ENCODE measurements around the gene HHAT.

Gene HHAT

GRCh38 chr1:210635108-210635507 lies 306.4 kb downstream of the HHAT start:
- Histone ChIP-seq H3K27ac (ENCODE audit: insufficient read depth, low read length, poor library complexity, severe bottlenecking) (no peak overlapping the region), H3K36me3 (ENCODE audit: control insufficient read depth, insufficient read depth, low read length) (no peaks in the 10 kb centered on the region), H3K9me3 (ENCODE audit: control insufficient read depth, low read length) (no peaks in the 10 kb centered on the region), H3K4me1 (ENCODE audit: control insufficient read depth, insufficient read depth, low read length, poor library complexity, severe bottlenecking) (no peaks in the 10 kb centered on the region), H3K27me3 (replicated peaks; ENCODE audit: control insufficient read depth, insufficient read depth, low read length, poor library complexity, severe bottlenecking) (no peaks in the 10 kb centered on the region), H3K4me3 (ENCODE audit: insufficient read depth, low read depth, low read length, poor library complexity, severe bottlenecking) (no peak overlapping the region)
- no peak for DNase-seq

GRCh38 chr1:210641582-210641981 lies 312.9 kb downstream of the HHAT start:
- Histone ChIP-seq H3K27me3 (replicated peaks; ENCODE audit: control insufficient read depth, insufficient read depth, low read length, poor library complexity, severe bottlenecking) (no peaks in the 10 kb centered on the region), H3K27ac (ENCODE audit: insufficient read depth, low read length, poor library complexity, severe bottlenecking) (no peak overlapping the region), H3K4me3 (ENCODE audit: insufficient read depth, low read depth, low read length, poor library complexity, severe bottlenecking) (no peak overlapping the region), H3K4me1 (ENCODE audit: control insufficient read depth, insufficient read depth, low read length, poor library complexity, severe bottlenecking) (no peaks in the 10 kb centered on the region), H3K9me3 (ENCODE audit: control insufficient read depth, low read length) (no peaks in the 10 kb centered on the region), H3K36me3 (ENCODE audit: control insufficient read depth, insufficient read depth, low read length) (no peaks in the 10 kb centered on the region)
- DNase-seq, result no peak

DNA sequence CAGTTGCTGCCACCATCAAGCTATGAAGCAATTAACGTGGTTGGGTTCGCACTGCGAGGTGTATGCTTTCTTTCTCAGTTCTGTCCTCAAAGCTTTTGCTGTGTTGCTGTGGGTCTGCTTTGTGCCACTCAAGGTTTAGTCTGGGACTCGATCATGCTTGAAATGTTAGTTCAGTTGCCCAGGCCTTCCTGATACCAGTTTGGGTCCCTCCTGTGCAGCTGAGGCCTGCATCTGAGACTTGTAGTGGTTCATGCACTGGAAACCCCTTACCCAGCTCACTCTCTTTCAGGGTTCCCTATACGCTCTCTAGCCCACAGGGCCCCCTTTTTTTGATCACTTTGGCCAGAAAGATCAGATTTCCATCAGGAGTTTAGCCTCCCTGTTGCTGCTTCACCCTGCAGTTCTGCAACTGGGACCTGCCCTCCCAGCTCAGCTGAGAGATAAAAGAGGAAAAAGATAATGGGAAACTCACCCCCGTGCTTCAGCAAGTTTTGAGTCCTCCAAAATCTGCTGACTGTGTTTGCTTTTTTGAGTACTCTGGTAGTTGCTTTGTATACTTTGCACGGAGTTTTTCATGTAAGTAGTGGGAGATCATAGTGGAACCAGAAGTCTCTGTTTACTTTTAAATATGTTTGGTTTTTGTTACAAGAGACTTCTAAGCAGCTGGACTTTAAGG lies 317.0 kb downstream of the HHAT start:
- H3K27me3 ChIP-seq (replicated peaks; ENCODE audit: control insufficient read depth, insufficient read depth, low read length, poor library complexity, severe bottlenecking), result no peaks in the 10 kb centered on the region
- DNase-seq, result no peak
- H3K27ac ChIP-seq (ENCODE audit: insufficient read depth, low read length, poor library complexity, severe bottlenecking), result no peak overlapping the region
- no peaks in the 10 kb centered on the region for H3K4me1 ChIP-seq (ENCODE audit: control insufficient read depth, insufficient read depth, low read length, poor library complexity, severe bottlenecking)
- H3K36me3 ChIP-seq (ENCODE audit: control insufficient read depth, insufficient read depth, low read length), result no peaks in the 10 kb centered on the region
- no peaks in the 10 kb centered on the region for H3K9me3 ChIP-seq (ENCODE audit: control insufficient read depth, low read length)
- H3K4me3 ChIP-seq (ENCODE audit: insufficient read depth, low read depth, low read length, poor library complexity, severe bottlenecking), result no peak overlapping the region

DNA sequence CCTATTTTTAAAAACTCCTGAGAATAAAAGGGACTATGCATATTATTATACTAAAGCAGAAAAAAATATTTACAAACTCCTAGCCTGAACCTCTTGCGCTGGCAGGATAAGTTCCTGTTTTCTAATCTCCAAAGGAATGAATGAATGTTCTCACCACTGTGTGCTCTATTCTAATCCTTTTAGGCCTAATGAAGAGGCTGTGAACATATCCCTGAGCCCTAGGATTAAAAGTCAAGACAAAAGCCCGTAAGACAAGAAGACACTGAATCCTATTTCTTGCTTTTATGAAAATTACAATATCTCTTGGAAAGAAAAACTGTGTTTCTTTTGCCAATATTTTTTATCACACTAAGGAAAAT lies 317.5 kb downstream of the HHAT start:
- H3K9me3 ChIP-seq (ENCODE audit: control insufficient read depth, low read length), result no peaks in the 10 kb centered on the region
- no peak for DNase-seq
- H3K27me3 ChIP-seq (replicated peaks; ENCODE audit: control insufficient read depth, insufficient read depth, low read length, poor library complexity, severe bottlenecking), result no peaks in the 10 kb centered on the region
- H3K4me1 ChIP-seq (ENCODE audit: control insufficient read depth, insufficient read depth, low read length, poor library complexity, severe bottlenecking), result no peaks in the 10 kb centered on the region
- H3K36me3 ChIP-seq (ENCODE audit: control insufficient read depth, insufficient read depth, low read length), result no peaks in the 10 kb centered on the region
- no peak overlapping the region for H3K4me3 ChIP-seq (ENCODE audit: insufficient read depth, low read depth, low read length, poor library complexity, severe bottlenecking)
- H3K27ac ChIP-seq (ENCODE audit: insufficient read depth, low read length, poor library complexity, severe bottlenecking), result no peak overlapping the region

DNA sequence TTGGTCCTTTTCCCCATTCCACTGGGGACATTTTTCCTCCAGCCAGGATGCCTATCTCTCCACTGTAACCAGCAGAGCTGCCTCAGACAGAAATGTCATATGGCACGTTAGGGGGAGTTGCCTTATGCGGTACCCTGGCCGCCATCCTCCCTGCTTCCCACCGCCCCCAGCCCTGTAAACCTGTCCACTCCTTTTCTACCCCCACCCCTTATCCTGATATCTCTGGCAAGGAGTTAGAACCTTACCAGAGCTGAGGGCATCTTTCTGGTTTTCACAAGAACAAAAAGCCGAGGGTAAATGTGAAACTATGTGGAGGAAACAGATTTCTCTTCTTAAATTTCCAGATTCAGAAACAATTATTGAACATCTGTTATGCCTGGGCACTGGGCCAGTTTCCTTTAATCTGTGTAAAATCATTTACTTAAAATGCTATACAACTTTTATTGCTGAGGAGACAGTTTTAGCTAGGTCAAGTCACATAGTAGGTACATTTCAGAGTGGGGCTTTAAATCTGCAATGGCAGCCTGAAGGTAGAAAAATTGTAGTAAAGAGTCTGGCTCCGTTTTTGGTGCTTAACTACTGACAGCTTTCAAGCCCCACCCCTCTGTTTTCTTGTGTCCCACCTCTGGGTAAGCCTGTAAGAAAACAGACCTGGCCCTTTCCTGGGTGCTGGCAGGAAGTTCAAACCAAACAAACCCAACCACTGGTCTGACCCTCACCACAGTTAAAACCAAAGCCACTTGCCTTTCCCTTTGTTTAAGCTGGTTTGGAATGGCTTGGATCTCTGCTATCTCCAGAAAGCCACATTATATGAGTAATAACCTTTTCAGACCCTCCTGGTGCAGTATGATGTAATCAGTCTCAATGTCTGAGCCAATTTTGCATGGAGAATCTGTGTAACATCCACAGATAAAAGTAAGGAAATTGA lies 319.0 kb downstream of the HHAT start:
- Histone ChIP-seq H3K36me3 (ENCODE audit: control insufficient read depth, insufficient read depth, low read length) (no peaks in the 10 kb centered on the region), H3K27me3 (replicated peaks; ENCODE audit: control insufficient read depth, insufficient read depth, low read length, poor library complexity, severe bottlenecking) (no peaks in the 10 kb centered on the region), H3K4me1 (ENCODE audit: control insufficient read depth, insufficient read depth, low read length, poor library complexity, severe bottlenecking) (no peaks in the 10 kb centered on the region), H3K27ac (ENCODE audit: insufficient read depth, low read length, poor library complexity, severe bottlenecking) (no peak overlapping the region), H3K9me3 (ENCODE audit: control insufficient read depth, low read length) (no peaks in the 10 kb centered on the region), H3K4me3 (ENCODE audit: insufficient read depth, low read depth, low read length, poor library complexity, severe bottlenecking) (no peak overlapping the region)
- no peak for DNase-seq

DNA sequence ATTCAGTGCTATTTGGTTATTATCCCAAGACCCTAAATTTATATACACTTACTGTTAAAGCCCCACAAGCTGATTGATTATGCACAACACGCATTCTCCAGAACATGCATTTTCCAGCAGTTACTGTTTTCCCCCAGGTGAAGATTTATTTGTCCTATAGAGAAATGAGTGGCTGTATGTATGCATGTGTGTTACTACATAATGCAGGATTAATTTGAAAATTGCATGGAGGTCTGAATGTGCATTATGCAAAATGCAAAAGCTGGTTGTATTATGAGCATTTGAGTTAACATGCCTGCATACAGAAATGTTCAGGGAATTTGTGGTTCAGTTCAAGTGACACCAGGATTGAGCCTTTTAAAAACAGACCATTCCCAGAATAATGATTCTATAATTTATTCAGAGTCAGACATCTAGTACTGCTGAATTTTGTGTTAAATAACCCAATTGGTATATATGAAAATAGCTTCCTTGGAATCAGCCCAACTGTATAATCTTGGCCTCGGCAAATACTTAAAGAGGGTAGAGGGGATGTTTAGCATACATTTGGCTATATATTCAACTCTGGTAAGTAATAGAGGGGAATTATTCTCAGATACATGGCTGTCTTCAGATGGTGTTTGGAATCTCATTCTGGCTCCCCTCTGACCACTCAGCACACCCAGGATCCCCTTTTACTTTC lies 320.0 kb downstream of the HHAT start:
- Histone ChIP-seq H3K27ac (ENCODE audit: insufficient read depth, low read length, poor library complexity, severe bottlenecking) (no peak overlapping the region), H3K4me3 (ENCODE audit: insufficient read depth, low read depth, low read length, poor library complexity, severe bottlenecking) (no peak overlapping the region), H3K4me1 (ENCODE audit: control insufficient read depth, insufficient read depth, low read length, poor library complexity, severe bottlenecking) (no peaks in the 10 kb centered on the region), H3K9me3 (ENCODE audit: control insufficient read depth, low read length) (no peaks in the 10 kb centered on the region), H3K27me3 (replicated peaks; ENCODE audit: control insufficient read depth, insufficient read depth, low read length, poor library complexity, severe bottlenecking) (no peaks in the 10 kb centered on the region), H3K36me3 (ENCODE audit: control insufficient read depth, insufficient read depth, low read length) (no peaks in the 10 kb centered on the region)
- no peak for DNase-seq

GRCh38 chr1:210650403-210650802 lies 321.7 kb downstream of the HHAT start:
- no peaks in the 10 kb centered on the region for H3K4me1 ChIP-seq (ENCODE audit: control insufficient read depth, insufficient read depth, low read length, poor library complexity, severe bottlenecking)
- H3K27me3 ChIP-seq (replicated peaks; ENCODE audit: control insufficient read depth, insufficient read depth, low read length, poor library complexity, severe bottlenecking), result no peaks in the 10 kb centered on the region
- H3K4me3 ChIP-seq (ENCODE audit: insufficient read depth, low read depth, low read length, poor library complexity, severe bottlenecking), result no peak overlapping the region
- no peak overlapping the region for H3K27ac ChIP-seq (ENCODE audit: insufficient read depth, low read length, poor library complexity, severe bottlenecking)
- H3K36me3 ChIP-seq (ENCODE audit: control insufficient read depth, insufficient read depth, low read length), result no peaks in the 10 kb centered on the region
- no peaks in the 10 kb centered on the region for H3K9me3 ChIP-seq (ENCODE audit: control insufficient read depth, low read length)
- DNase-seq, result no peak

GRCh38 chr1:210652329-210652954 lies 323.7 kb downstream of the HHAT start:
- H3K27me3 ChIP-seq (replicated peaks; ENCODE audit: control insufficient read depth, insufficient read depth, low read length, poor library complexity, severe bottlenecking), result no peaks in the 10 kb centered on the region
- no peak overlapping the region for H3K27ac ChIP-seq (ENCODE audit: insufficient read depth, low read length, poor library complexity, severe bottlenecking)
- no peak overlapping the region for H3K4me3 ChIP-seq (ENCODE audit: insufficient read depth, low read depth, low read length, poor library complexity, severe bottlenecking)
- no peaks in the 10 kb centered on the region for H3K9me3 ChIP-seq (ENCODE audit: control insufficient read depth, low read length)
- no peak for DNase-seq
- H3K4me1 ChIP-seq (ENCODE audit: control insufficient read depth, insufficient read depth, low read length, poor library complexity, severe bottlenecking), result no peaks in the 10 kb centered on the region
- H3K36me3 ChIP-seq (ENCODE audit: control insufficient read depth, insufficient read depth, low read length), result no peaks in the 10 kb centered on the region

GRCh38 chr1:210653771-210654170 lies 325.1 kb downstream of the HHAT start:
- Histone ChIP-seq H3K27me3 (replicated peaks; ENCODE audit: control insufficient read depth, insufficient read depth, low read length, poor library complexity, severe bottlenecking) (no peaks in the 10 kb centered on the region), H3K36me3 (ENCODE audit: control insufficient read depth, insufficient read depth, low read length) (no peaks in the 10 kb centered on the region), H3K9me3 (ENCODE audit: control insufficient read depth, low read length) (no peaks in the 10 kb centered on the region), H3K4me1 (ENCODE audit: control insufficient read depth, insufficient read depth, low read length, poor library complexity, severe bottlenecking) (no peaks in the 10 kb centered on the region), H3K4me3 (ENCODE audit: insufficient read depth, low read depth, low read length, poor library complexity, severe bottlenecking) (no peak overlapping the region), H3K27ac (ENCODE audit: insufficient read depth, low read length, poor library complexity, severe bottlenecking) (no peak overlapping the region)
- DNase-seq, result no peak
